ENCODE data around the gene SRRM3. TPM values are rescaled to one million over a fixed set of nuclear protein-coding genes. Genes with fewer than 3 reads are reported as not detected.

The SRRM3 gene
- total RNA-seq, 1 donor from 2014 or later = 2.2 TPM

DNA sequence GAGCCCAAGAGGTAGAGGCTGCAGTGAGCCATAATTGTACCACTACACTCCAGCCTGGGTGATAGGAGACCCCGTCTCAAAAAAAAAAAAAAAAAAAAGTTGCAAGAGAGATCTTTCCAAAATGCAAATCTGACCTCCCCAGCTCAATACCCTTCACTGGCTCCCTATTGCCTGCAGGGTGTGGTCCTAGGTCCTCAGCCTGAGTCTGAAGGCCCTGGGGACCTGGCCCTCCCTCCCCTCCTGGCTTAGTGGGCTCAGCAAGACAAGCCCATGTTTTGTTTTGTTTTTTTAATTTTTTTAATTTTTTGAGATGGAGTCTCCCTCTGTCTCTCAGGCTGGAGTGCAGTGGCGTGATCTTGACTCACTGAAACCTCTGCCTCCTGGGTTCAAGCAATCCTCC lies 20.6 kb downstream of the SRRM3 start:
- TF ChIP-seq CTCF (IDR thresholded peaks at IDR 0.05) (no peak), EZH2 (IDR thresholded peaks at IDR 0.05) (no peak), EZH2phosphoT487 (IDR thresholded peaks at IDR 0.05) (no peak)
- Histone ChIP-seq H3K9me3 (ENCODE audit: low read depth) (no peaks in the 10 kb centered on the region), H3K4me1 (peaks cover 19% of the 10 kb centered on the region), H3F3A (ENCODE audit: low read depth) (peaks cover 4% of the 10 kb centered on the region), H3K9ac (no peak overlapping the region), H4K20me1 (ENCODE audit: low read depth) (peaks cover 5% of the 10 kb centered on the region), H2AFZ (replicated peaks) (no peak overlapping the region), H3K4me3 (no peak overlapping the region), H3K27ac (no peak overlapping the region), H3K36me3 (no peaks in the 10 kb centered on the region), H3K27me3 (peaks cover 7% of the 10 kb centered on the region), H3K4me2 (no peak overlapping the region), H3K79me2 (ENCODE audit: low read depth) (no peaks in the 10 kb centered on the region)
- Mint-ChIP-seq H3K4me1 (peaks cover 49% of the 10 kb centered on the region), H3K4me3 (no peak overlapping the region), H3K9me3 (no peaks in the 10 kb centered on the region), H3K36me3 (no peaks in the 10 kb centered on the region), H3K27me3 (ENCODE audit: insufficient read depth, low read depth) (peaks cover 39% of the 10 kb centered on the region), H3K27ac (no peak overlapping the region)
- no peak for DNase-seq (ENCODE audit: low spot score)

DNA sequence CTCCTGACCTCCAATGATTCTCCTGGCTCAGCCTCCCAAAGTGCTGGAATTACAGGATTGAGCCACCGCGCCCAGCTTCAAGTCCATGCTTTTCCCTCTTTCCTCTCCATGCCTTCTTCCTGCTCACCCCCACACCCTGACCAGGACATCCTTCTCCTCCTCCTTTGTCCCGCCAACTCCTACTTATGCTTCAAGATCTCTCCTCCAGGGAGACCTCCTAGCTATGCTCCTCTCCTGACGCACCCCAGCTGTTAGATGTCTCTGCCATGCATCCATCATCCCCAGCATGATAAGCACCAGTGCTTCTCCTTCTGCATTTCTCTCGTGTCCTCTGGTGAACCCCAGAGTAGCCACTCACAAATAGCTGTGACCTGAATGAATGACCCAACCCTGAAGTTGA lies 21.1 kb downstream of the SRRM3 start:
- Mint-ChIP-seq H3K27me3 (ENCODE audit: insufficient read depth, low read depth) (peaks cover 40% of the 10 kb centered on the region), H3K9me3 (no peaks in the 10 kb centered on the region), H3K36me3 (no peaks in the 10 kb centered on the region), H3K27ac (no peak overlapping the region), H3K4me3 (no peak overlapping the region), H3K4me1 (peaks cover 44% of the 10 kb centered on the region)
- H3K27ac ChIP-seq = no peak overlapping the region
- peaks cover 4% of the 10 kb centered on the region for H3F3A ChIP-seq (ENCODE audit: low read depth)
- no peak overlapping the region for H3K4me2 ChIP-seq
- no peak overlapping the region for H2AFZ ChIP-seq (replicated peaks)
- DNase-seq (ENCODE audit: low spot score) = no peak
- peaks cover 14% of the 10 kb centered on the region for H3K4me1 ChIP-seq
- peaks cover 7% of the 10 kb centered on the region for H3K27me3 ChIP-seq
- H3K4me3 ChIP-seq = no peak overlapping the region
- H4K20me1 ChIP-seq (ENCODE audit: low read depth) = peaks cover 5% of the 10 kb centered on the region
- H3K79me2 ChIP-seq (ENCODE audit: low read depth) = no peaks in the 10 kb centered on the region
- no peaks in the 10 kb centered on the region for H3K36me3 ChIP-seq
- TF ChIP-seq EZH2 (IDR thresholded peaks at IDR 0.05) = no peak
- no peak for TF ChIP-seq CTCF (IDR thresholded peaks at IDR 0.05)
- TF ChIP-seq EZH2phosphoT487 (IDR thresholded peaks at IDR 0.05) = no peak
- no peak overlapping the region for H3K9ac ChIP-seq
- H3K9me3 ChIP-seq (ENCODE audit: low read depth) = no peaks in the 10 kb centered on the region

DNA sequence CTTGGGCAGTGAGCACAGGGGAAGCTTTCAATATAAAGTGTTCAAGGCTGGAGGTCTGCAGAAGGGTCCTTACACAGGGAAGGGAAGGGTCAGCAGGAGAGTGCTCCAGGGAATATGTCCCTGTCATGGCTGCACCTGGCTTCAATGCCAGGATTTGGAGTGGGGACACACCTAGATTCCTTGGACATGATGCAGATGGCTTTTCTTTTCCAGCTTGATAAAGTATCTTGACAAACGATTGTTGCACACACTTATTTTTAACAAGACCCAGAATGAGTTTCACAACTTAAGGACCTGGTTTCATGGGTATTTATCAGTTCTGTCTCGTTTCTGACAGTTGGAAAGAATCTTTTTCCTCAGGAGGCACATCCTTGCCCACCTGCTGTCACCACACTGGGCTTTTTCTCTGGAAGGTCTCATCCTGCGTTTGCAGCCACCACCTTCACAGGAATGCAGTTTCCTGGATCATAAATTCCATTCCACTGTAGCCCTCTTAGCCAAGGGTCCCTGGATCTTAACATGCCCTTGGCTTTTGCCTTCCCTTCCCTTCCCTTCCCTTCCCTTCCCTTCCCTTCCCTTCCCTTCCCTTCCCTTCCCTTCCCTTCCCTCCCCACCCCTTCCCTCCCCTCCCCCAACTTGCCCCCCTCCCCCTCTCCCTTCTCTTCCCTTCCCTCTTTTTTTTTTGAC lies 21.7 kb downstream of the SRRM3 start:
- Histone ChIP-seq H3F3A (ENCODE audit: low read depth) (peaks cover 4% of the 10 kb centered on the region), H3K4me2 (no peak overlapping the region), H3K79me2 (ENCODE audit: low read depth) (no peaks in the 10 kb centered on the region), H4K20me1 (ENCODE audit: low read depth) (peaks cover 5% of the 10 kb centered on the region), H3K27ac (no peak overlapping the region), H3K36me3 (no peaks in the 10 kb centered on the region), H3K27me3 (peaks cover 7% of the 10 kb centered on the region), H3K4me1 (peaks cover 8% of the 10 kb centered on the region), H2AFZ (replicated peaks) (no peak overlapping the region), H3K9ac (no peak overlapping the region), H3K4me3 (no peak overlapping the region), H3K9me3 (ENCODE audit: low read depth) (no peaks in the 10 kb centered on the region)
- Mint-ChIP-seq H3K4me3 (no peak overlapping the region), H3K4me1 (peaks cover 38% of the 10 kb centered on the region), H3K36me3 (no peaks in the 10 kb centered on the region), H3K27me3 (ENCODE audit: insufficient read depth, low read depth) (peaks cover 36% of the 10 kb centered on the region), H3K9me3 (no peaks in the 10 kb centered on the region), H3K27ac (no peak overlapping the region)
- no peak for TF ChIP-seq EZH2phosphoT487 (IDR thresholded peaks at IDR 0.05)
- no peak for TF ChIP-seq CTCF (IDR thresholded peaks at IDR 0.05)
- no peak for TF ChIP-seq EZH2 (IDR thresholded peaks at IDR 0.05)
- DNase-seq (ENCODE audit: low spot score) = no peak
